NCI-H2171 treated with DMSO at 0.1 percent for 48 hours (cell line): ENCODE measurements around the gene DYNC1LI2.
"Not testable (repeated sequence)": the region's sequence is repeated elsewhere in the genome, so short reads cannot be mapped to it uniquely, and the experiment has no call there.

Experiments
- DNase-seq: peaks from one replicate; lab custom pipeline; 2025; lab: John Stamatoyannopoulos, UW

The DYNC1LI2 gene

GRCh38 chr16:66751303-66751991 lies at the start of gene DYNC1LI2:
TSS of gene DYNC1LI2 (minus strand) at chr16:66751609. CDS start at chr16:66751591, 18 bp downstream.
- DNase-seq = peak; percentile 63

- no peak for DNase-seq
Measured at GRCh38 chr16:66800856-66801255, 49.4 kb upstream of the DYNC1LI2 start.

- DNase-seq = no peak
Measured at GRCh38 chr16:66798161-66798560, 46.8 kb upstream of the DYNC1LI2 start.

- DNase-seq = not testable (repeated sequence)
Measured at GRCh38 chr16:66793984-66794383, 42.6 kb upstream of the DYNC1LI2 start.

- DNase-seq = no peak
Measured at GRCh38 chr16:66790130-66790733, 38.8 kb upstream of the DYNC1LI2 start.

- DNase-seq = no peak
Measured at GRCh38 chr16:66787427-66787826, 36.0 kb upstream of the DYNC1LI2 start.

GRCh38 chr16:66786551-66786950 lies 35.1 kb upstream of the DYNC1LI2 start:
- no peak for DNase-seq

- no peak for DNase-seq
Measured at GRCh38 chr16:66776457-66776856, 25.0 kb upstream of the DYNC1LI2 start.

- no peak for DNase-seq
Measured at GRCh38 chr16:66774981-66775380, 23.6 kb upstream of the DYNC1LI2 start.

GRCh38 chr16:66758086-66758485 lies 6.7 kb upstream of the DYNC1LI2 start:
- no peak for DNase-seq

- DNase-seq = no peak
Measured at GRCh38 chr16:66754819-66755218, 3.4 kb upstream of the DYNC1LI2 start.

- no peak for DNase-seq
Measured at GRCh38 chr16:66754211-66754610, 2.8 kb upstream of the DYNC1LI2 start.

- no peak for DNase-seq
Measured at GRCh38 chr16:66752958-66753357, 1.5 kb upstream of the DYNC1LI2 start.

GRCh38 chr16:66752379-66752778 lies 970 bp upstream of the DYNC1LI2 start:
- no peak for DNase-seq

- DNase-seq = no peak
Measured at GRCh38 chr16:66751992-66752322, 548 bp upstream of the DYNC1LI2 start.

- DNase-seq = no peak
Measured at GRCh38 chr16:66751053-66751302, 431 bp downstream of the DYNC1LI2 start.

GRCh38 chr16:66750279-66751052 lies 943 bp downstream of the DYNC1LI2 start:
- no peak for DNase-seq

GRCh38 chr16:66746682-66747081 lies 4.7 kb downstream of the DYNC1LI2 start:
- no peak for DNase-seq

GRCh38 chr16:66746048-66746447 lies 5.4 kb downstream of the DYNC1LI2 start:
- no peak for DNase-seq

- no peak for DNase-seq
Measured at GRCh38 chr16:66741950-66742808, 9.2 kb downstream of the DYNC1LI2 start.

- DNase-seq = no peak
Measured at GRCh38 chr16:66741169-66741900, 10.1 kb downstream of the DYNC1LI2 start.

GRCh38 chr16:66740533-66740932 lies 10.9 kb downstream of the DYNC1LI2 start:
- DNase-seq = no peak
